Daoy (cell line): ENCODE measurements around the gene CENPW. TPM values are rescaled to one million over a fixed set of nuclear protein-coding genes. Genes with fewer than 3 reads are reported as not detected.

Experiments used
- DNase-seq: peaks from one replicate; pipeline ENCODE4 v3.0.0-alpha.2; 2015; ENCODE audit warnings: low read depth
- total RNA-seq: library from RNA; depleted of rRNA; stranded (reverse); fragments of >200 nt; shearing (Covaris generic); gene quantifications from 2 replicates; pipeline ENCODE4 v1.2.3, GENCODE V29; 2014; rRNA removed

The CENPW gene
- 76.2 and 80.8 TPM in 2 replicates for total RNA-seq

GRCh38 chr6:126339796-126340609 lies at the start of gene CENPW:
Gene CENPW (plus strand): TSS chr6:126340115. CDS start chr6:126340274, 159 bp downstream.
- peak; percentile 92 for DNase-seq

- no peak for DNase-seq
Measured at GRCh38 chr6:126293891-126294524, 45.9 kb upstream of the CENPW start.

GRCh38 chr6:126300126-126300525 lies 39.8 kb upstream of the CENPW start:
- DNase-seq = no peak

GRCh38 chr6:126300735-126301134 lies 39.2 kb upstream of the CENPW start:
- no peak for DNase-seq

- DNase-seq = no peak
Measured at GRCh38 chr6:126302191-126302590, 37.7 kb upstream of the CENPW start.

GRCh38 chr6:126307849-126308248 lies 32.1 kb upstream of the CENPW start:
- DNase-seq = peak; percentile 53

GRCh38 chr6:126308362-126308761 lies 31.6 kb upstream of the CENPW start:
- no peak for DNase-seq

- peak; percentile 33 for DNase-seq
Measured at GRCh38 chr6:126312013-126312665, 27.8 kb upstream of the CENPW start.

- no peak for DNase-seq
Measured at GRCh38 chr6:126313941-126314340, 26.0 kb upstream of the CENPW start.

- no peak for DNase-seq
Measured at GRCh38 chr6:126318797-126319196, 21.1 kb upstream of the CENPW start.

- DNase-seq = no peak
Measured at GRCh38 chr6:126333729-126334128, 6.2 kb upstream of the CENPW start.

GRCh38 chr6:126335210-126335609 lies 4.7 kb upstream of the CENPW start:
- DNase-seq = no peak

GRCh38 chr6:126337323-126337722 lies 2.6 kb upstream of the CENPW start:
- no peak for DNase-seq

GRCh38 chr6:126341126-126341525 lies 1.2 kb downstream of the CENPW start:
- DNase-seq = no peak

- no peak for DNase-seq
Measured at GRCh38 chr6:126344181-126344580, 4.3 kb downstream of the CENPW start.

GRCh38 chr6:126351960-126352359 lies 12.0 kb downstream of the CENPW start:
- no peak for DNase-seq

GRCh38 chr6:126352514-126352913 lies 12.6 kb downstream of the CENPW start:
- no peak for DNase-seq

GRCh38 chr6:126356526-126356925 lies 16.6 kb downstream of the CENPW start:
- DNase-seq = no peak

- no peak for DNase-seq
Measured at GRCh38 chr6:126359936-126360537, 20.1 kb downstream of the CENPW start.

GRCh38 chr6:126361832-126362440 lies 22.0 kb downstream of the CENPW start:
- DNase-seq = no peak

GRCh38 chr6:126367849-126368248 lies 27.9 kb downstream of the CENPW start:
- no peak for DNase-seq

GRCh38 chr6:126372626-126373025 lies 32.7 kb downstream of the CENPW start:
- DNase-seq = no peak
